Parathyroid adenoma (tissue), 2 donors: ENCODE measurements around the gene NEDD4.

Source experiments
- H2AFZ ChIP-seq: fragments of 300-600 bp; sonication (generic); one replicate; pipeline ENCODE4 v1.7.0; 2017; ENCODE audit warnings: antibody characterized with exemption, mild to moderate bottlenecking
- H3K27ac ChIP-seq: fragments of 300-600 bp; sonication (generic); one replicate; pipeline ENCODE4 v1.7.0; 2017
- H3K27me3 ChIP-seq: fragments of 300-600 bp; sonication (generic); one replicate; pipeline ENCODE4 v1.7.0; 2017; ENCODE audit warnings: low read length; ENCODE audit not compliant: control insufficient read depth, insufficient read depth
- H3K36me3 ChIP-seq: fragments of 300-600 bp; sonication (generic); one replicate; pipeline ENCODE4 v1.7.0; 2017; ENCODE audit warnings: low read length; ENCODE audit not compliant: control insufficient read depth, insufficient read depth
- H3K4me1 ChIP-seq: fragments of 300-600 bp; sonication (generic); one replicate; pipeline ENCODE4 v1.7.0; 2017; ENCODE audit warnings: control low read depth
- H3K4me2 ChIP-seq: fragments of 300-600 bp; sonication (generic); one replicate; pipeline ENCODE4 v1.7.0; 2017; ENCODE audit warnings: low read length
- H3K4me3 ChIP-seq: fragments of 300-600 bp; sonication (generic); one replicate; pipeline ENCODE4 v1.7.0; 2017; ENCODE audit warnings: low read depth, low read length
- H3K79me2 ChIP-seq: fragments of 300-600 bp; sonication (generic); one replicate; pipeline ENCODE4 v1.7.0; 2017; ENCODE audit warnings: control low read depth
- H3K9ac ChIP-seq: fragments of 300-600 bp; sonication (generic); one replicate; pipeline ENCODE4 v1.7.0; 2017; ENCODE audit warnings: mild to moderate bottlenecking
- H3K9me3 ChIP-seq: fragments of 300-600 bp; sonication (generic); one replicate; pipeline ENCODE4 v1.7.0; 2017; ENCODE audit warnings: low read length; ENCODE audit not compliant: control insufficient read depth
- TF ChIP-seq, protein P1 (sequence below): fragments of 300-600 bp; sonication (generic); IDR thresholded peaks from one replicate; pipeline ENCODE4 v1.7.0; 2017; ENCODE audit warnings: antibody characterized with exemption, mild to moderate bottlenecking
- donor health status: primary hyperparathyroidism.

NEDD4 gene

DNA sequence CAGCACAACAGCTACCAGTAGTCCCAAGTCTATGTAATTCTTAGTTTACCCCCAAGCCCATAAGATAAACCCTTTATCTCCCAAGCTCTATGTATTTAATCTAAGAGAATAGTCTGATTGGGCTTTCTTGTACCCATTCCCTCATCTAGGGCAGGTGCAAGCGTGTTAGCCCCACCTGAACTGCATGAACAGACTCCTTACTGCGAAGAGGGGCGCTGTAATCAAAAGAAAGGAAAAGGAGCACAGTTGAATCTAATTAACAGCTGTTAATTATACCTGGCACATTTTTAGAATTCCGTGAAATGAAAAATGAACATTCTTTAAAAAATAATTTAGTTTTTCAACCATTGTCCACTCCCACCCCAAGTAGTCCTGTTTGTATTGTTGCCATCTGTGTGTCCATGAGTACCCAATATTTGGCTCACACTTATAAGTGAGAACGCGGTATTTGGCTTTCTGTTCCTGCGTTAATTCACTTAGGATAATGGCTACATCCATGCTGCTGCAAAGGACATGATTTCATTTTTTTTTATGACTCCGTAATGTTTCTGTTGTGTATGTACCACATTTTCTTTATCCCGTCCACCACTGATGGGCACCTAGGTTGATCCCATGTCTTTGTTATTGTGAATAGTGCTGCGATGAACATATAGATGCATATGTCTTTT is 26.5 kb upstream of the NEDD4 start:
- Histone ChIP-seq H3K9me3 (no peaks in the 10 kb centered on the region), H2AFZ (no peak overlapping the region), H3K27ac (no peak overlapping the region), H3K27me3 (no peaks in the 10 kb centered on the region), H3K9ac (no peak overlapping the region), H3K4me2 (no peak overlapping the region), H3K79me2 (no peaks in the 10 kb centered on the region), H3K4me3 (no peak overlapping the region), H3K4me1 (no peaks in the 10 kb centered on the region), H3K36me3 (no peaks in the 10 kb centered on the region)
- TF ChIP-seq, protein P1, sequence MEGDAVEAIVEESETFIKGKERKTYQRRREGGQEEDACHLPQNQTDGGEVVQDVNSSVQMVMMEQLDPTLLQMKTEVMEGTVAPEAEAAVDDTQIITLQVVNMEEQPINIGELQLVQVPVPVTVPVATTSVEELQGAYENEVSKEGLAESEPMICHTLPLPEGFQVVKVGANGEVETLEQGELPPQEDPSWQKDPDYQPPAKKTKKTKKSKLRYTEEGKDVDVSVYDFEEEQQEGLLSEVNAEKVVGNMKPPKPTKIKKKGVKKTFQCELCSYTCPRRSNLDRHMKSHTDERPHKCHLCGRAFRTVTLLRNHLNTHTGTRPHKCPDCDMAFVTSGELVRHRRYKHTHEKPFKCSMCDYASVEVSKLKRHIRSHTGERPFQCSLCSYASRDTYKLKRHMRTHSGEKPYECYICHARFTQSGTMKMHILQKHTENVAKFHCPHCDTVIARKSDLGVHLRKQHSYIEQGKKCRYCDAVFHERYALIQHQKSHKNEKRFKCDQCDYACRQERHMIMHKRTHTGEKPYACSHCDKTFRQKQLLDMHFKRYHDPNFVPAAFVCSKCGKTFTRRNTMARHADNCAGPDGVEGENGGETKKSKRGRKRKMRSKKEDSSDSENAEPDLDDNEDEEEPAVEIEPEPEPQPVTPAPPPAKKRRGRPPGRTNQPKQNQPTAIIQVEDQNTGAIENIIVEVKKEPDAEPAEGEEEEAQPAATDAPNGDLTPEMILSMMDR: no peak

DNA sequence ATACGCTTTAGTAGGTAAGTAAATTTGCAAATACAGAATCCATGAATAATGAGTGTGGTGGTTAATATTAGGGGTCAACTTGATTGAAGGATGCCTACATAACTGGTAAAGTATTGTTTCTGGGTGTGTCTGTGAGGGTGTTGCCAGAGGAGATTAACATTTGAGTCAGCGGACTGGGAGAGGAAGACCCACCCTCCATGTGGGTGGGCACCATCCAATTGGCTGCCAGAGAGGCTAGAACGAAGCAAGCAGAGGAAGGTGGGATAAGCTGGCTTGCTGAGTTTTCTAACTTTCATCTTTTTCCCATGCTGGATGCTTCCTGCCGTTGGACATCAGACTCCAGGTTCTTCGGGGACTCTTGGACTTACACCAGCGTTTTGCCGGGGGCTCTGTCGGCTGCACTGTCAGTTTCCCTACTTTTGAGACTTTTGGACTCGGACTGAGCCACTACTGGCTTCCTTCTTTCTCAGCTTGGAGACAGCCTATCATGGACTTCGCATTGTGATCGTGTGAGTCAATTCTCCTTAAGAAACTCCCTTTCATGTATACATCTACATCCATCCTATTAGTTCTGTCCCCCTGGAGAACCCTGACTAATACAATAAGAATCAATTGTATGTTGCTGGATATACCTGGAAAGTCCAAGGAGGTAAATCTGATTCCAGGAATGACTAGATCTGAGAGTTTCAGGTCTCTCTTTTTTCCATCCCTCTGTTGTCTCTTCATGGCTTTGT is 25.8 kb upstream of the NEDD4 start:
- H3K36me3 ChIP-seq: no peaks in the 10 kb centered on the region

DNA sequence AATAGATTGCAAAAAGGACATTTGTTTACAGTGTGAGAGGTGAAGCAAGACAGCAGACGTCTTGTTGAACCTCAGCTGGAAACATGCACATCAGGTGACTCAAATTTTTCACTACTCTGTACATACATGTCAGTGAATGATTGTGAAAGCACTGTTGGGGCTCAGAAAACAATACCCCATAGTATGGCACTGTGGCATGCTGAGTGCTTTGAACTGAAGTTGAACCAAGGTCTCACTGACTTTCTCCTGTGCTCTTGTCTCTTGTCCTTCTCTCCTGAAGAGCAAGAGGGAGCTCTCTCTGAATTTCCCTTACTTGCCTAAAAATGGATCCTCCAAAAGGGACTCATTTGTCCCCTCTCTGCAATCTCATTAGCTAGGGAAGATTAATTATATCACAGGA is 24.5 kb upstream of the NEDD4 start:
- H3K4me2 ChIP-seq: no peak overlapping the region
- H3K36me3 ChIP-seq: no peaks in the 10 kb centered on the region
- H3K9me3 ChIP-seq: no peaks in the 10 kb centered on the region
- H3K79me2 ChIP-seq: no peaks in the 10 kb centered on the region
- H3K27me3 ChIP-seq: no peaks in the 10 kb centered on the region
- H3K27ac ChIP-seq: no peak overlapping the region
- H2AFZ ChIP-seq: no peak overlapping the region
- TF ChIP-seq, protein P1: no peak
- no peak overlapping the region for H3K4me3 ChIP-seq
- no peak overlapping the region for H3K9ac ChIP-seq
- no peaks in the 10 kb centered on the region for H3K4me1 ChIP-seq

More for the DNA sequence above, 25.8 kb upstream of the NEDD4 start:
- TF ChIP-seq, protein P1: no peak
- Histone ChIP-seq H3K79me2 (no peaks in the 10 kb centered on the region), H3K27me3 (no peaks in the 10 kb centered on the region), H2AFZ (no peak overlapping the region), H3K4me2 (no peak overlapping the region), H3K9me3 (no peaks in the 10 kb centered on the region), H3K9ac (no peak overlapping the region), H3K27ac (no peak overlapping the region), H3K4me1 (no peaks in the 10 kb centered on the region), H3K4me3 (no peak overlapping the region)

DNA sequence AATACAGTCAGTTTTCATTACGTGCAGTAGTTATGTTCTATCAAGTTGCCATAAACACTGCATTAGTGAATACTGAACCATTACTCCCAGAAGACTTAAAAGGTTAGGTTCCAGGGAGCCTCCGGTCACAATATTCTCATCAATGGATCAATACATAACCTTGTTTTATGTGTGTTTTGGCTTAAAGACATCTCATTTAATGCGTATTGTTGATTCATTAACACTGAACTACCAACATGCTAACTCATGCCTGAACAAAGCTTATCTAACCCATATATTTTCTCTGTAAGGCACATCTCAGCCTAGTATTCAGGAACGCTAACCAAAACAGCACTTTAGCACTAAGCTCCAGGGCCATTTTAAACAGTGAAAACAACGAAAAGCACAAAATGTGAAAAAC is 24.1 kb upstream of the NEDD4 start:
- H2AFZ ChIP-seq: no peak overlapping the region
- H3K9ac ChIP-seq: no peak overlapping the region
- no peak overlapping the region for H3K4me2 ChIP-seq
- H3K79me2 ChIP-seq: no peaks in the 10 kb centered on the region
- H3K9me3 ChIP-seq: no peaks in the 10 kb centered on the region
- no peak overlapping the region for H3K27ac ChIP-seq
- H3K4me1 ChIP-seq: no peaks in the 10 kb centered on the region
- TF ChIP-seq, protein P1: no peak
- H3K4me3 ChIP-seq: no peak overlapping the region
- H3K36me3 ChIP-seq: no peaks in the 10 kb centered on the region
- no peaks in the 10 kb centered on the region for H3K27me3 ChIP-seq
